ENCODE measurements around the gene SESTD1. TPM values are rescaled to one million over a fixed set of nuclear protein-coding genes. Genes with fewer than 3 reads are reported as not detected.
"Not testable (repeated sequence)": the region's sequence is repeated elsewhere in the genome, so short reads cannot be mapped to it uniquely, and the experiment has no call there.

SESTD1 gene
- total RNA-seq, 3 donors from 2014 or later = 54.1 to 137 (median 54.9) TPM

DNA sequence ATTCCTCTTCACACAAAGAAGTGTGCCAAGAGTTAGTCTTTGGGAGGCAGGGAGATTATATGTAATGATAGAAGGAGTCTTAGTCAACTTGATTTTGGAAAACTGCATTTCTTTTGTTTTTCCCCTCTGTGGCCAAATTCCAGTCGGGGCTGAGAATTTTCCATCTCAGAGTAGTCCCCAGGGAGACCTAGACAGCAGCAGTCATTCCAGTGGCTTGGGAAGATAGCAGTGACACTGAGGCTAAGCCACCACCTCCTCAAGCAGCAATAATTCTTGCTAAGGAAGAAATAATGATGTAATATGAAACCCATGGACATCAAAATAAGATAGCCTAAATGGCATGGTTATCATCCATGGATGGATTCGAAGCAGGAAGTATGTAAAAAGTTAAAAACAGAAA is 193.7 kb downstream of the SESTD1 start:
- no peak overlapping the region for H3K4me3 ChIP-seq
- H3K4me1 ChIP-seq = no peaks in the 10 kb centered on the region
- H3K27ac ChIP-seq = no peak overlapping the region
- peaks cover 0 to 4% of the 10 kb centered on the region in 2 donors for H3K9me3 ChIP-seq
- intact Hi-C loops (cut with DNase I; ENCODE audit: low total_unique reads) = loop anchor here (10.0 kb wide), 1 partner anchor 816 kb away; no protein-coding TSS in a partner anchor
- TF ChIP-seq POLR2A (IDR thresholded peaks at IDR 0.05) (no peak), POLR2AphosphoS5 (IDR thresholded peaks at IDR 0.05) (no peak)
- TF ChIP-seq, protein P1, sequence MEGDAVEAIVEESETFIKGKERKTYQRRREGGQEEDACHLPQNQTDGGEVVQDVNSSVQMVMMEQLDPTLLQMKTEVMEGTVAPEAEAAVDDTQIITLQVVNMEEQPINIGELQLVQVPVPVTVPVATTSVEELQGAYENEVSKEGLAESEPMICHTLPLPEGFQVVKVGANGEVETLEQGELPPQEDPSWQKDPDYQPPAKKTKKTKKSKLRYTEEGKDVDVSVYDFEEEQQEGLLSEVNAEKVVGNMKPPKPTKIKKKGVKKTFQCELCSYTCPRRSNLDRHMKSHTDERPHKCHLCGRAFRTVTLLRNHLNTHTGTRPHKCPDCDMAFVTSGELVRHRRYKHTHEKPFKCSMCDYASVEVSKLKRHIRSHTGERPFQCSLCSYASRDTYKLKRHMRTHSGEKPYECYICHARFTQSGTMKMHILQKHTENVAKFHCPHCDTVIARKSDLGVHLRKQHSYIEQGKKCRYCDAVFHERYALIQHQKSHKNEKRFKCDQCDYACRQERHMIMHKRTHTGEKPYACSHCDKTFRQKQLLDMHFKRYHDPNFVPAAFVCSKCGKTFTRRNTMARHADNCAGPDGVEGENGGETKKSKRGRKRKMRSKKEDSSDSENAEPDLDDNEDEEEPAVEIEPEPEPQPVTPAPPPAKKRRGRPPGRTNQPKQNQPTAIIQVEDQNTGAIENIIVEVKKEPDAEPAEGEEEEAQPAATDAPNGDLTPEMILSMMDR (IDR thresholded peaks at IDR 0.05) = no peak
- H3K36me3 ChIP-seq = no peaks in the 10 kb centered on the region
- H3K27me3 ChIP-seq = no peaks in the 10 kb centered on the region
- no peak for DNase-seq (ENCODE audit: low spot score in 2 of 2)

DNA sequence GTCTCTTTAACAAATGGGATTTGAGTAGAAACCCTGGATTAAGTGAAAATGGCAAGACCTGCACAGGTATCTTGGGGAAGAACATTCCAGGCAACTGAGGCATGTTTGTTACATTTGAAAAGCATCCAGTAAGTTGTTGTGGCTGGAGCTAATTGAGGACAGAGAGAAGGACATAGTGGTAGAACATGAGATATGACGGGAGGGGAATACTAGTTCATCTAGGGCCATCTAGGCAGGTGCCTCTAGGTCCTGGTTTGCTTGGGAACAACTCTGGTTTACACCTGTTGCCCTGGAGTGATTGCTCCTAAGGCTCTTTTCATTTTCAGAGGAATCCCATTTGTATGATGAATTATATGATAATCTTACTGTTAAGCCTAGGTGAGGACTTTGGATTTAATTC is 194.9 kb downstream of the SESTD1 start:
- Histone ChIP-seq H3K36me3 (no peaks in the 10 kb centered on the region), H3K4me1 (no peaks in the 10 kb centered on the region), H3K27ac (no peak overlapping the region), H3K27me3 (no peaks in the 10 kb centered on the region), H3K9me3 (peaks cover 0 to 4% of the 10 kb centered on the region in 2 donors), H3K4me3 (no peak overlapping the region)
- no peak for DNase-seq (ENCODE audit: low spot score in 2 of 2)
- TF ChIP-seq POLR2A (IDR thresholded peaks at IDR 0.05) (no peak), POLR2AphosphoS5 (IDR thresholded peaks at IDR 0.05) (no peak)
- TF ChIP-seq, protein P1 (IDR thresholded peaks at IDR 0.05) = no peak
- intact Hi-C loops (cut with DNase I; ENCODE audit: low total_unique reads) = loop anchor here (10.0 kb wide), 1 partner anchor 815 kb away; no protein-coding TSS in a partner anchor

DNA sequence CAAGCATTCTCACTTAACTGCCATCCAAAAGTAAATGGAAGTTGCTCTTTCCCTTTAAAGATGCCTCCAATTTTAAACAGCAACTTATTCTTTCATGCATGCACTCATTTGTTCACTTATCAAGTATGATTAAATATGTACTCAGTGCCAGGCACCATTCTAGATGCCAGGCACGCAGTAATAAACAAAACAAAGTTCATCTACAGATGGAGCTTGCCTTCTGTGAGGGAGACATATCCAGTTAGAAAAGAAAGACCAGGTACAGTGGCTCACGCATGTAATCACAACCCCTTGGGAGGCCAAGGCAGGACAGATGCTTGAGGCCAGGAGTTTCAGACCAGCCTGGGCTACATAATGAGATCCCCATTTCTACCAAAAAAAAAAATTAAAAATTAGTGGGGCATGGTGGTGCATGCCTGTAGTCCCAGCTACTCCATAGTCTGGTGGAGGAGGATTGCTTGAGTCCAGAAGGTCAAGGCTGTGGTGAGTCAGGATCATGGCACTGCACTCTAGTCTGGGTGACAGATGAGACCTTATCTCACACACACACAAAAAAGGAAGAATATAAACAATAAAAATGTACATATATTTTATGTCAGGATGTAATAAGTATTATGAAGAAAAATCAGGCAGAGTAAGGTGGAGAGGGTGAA is 195.5 kb downstream of the SESTD1 start:
- Histone ChIP-seq H3K4me3 (no peak overlapping the region), H3K27ac (no peak overlapping the region), H3K27me3 (no peaks in the 10 kb centered on the region), H3K9me3 (peaks cover 0 to 4% of the 10 kb centered on the region in 2 donors), H3K4me1 (no peaks in the 10 kb centered on the region), H3K36me3 (no peaks in the 10 kb centered on the region)
- intact Hi-C loops (cut with DNase I; ENCODE audit: low total_unique reads) = no loop called here
- no peak for TF ChIP-seq POLR2A (IDR thresholded peaks at IDR 0.05)
- TF ChIP-seq, protein P1 (IDR thresholded peaks at IDR 0.05) = no peak
- TF ChIP-seq POLR2AphosphoS5 (IDR thresholded peaks at IDR 0.05) = no peak
- no peak for DNase-seq (ENCODE audit: low spot score in 2 of 2)

DNA sequence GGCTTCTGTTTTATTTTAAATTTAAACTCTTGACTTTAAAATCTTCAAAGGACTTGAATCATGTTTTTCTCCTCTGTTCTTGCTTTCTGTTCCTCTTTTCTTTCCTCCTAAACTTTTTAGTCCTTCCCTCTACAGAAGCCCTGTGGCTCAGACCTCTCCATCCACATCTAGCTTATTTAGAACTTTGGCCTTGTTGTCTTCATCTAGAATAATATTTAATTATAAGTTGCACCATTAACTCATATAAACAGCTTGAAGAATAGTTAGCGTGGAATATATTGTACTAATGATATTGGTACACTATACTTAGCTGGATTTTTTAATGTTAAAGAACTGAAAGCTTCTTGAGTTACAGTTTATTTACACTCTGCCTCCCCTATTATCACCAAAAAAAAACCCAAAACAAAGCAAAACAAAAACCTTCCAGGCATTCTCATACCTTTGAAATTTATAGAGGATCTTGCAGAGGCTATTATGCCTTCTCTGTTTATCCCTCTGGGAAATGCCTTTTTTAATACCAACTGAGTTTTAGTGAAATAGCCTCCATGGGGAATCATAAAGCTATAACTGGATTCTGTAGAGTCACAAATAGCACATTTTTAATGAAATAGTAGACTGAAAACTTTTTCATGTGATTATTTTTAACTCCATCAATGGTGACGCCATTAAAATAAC is 205.5 kb downstream of the SESTD1 start:
- intact Hi-C loops (cut with DNase I; ENCODE audit: low total_unique reads) = no loop called here
- no peak for DNase-seq (ENCODE audit: low spot score in 2 of 2)
- H3K27me3 ChIP-seq = no peaks in the 10 kb centered on the region
- TF ChIP-seq, protein P1 (IDR thresholded peaks at IDR 0.05) = no peak
- no peak for TF ChIP-seq POLR2AphosphoS5 (IDR thresholded peaks at IDR 0.05)
- no peak for TF ChIP-seq POLR2A (IDR thresholded peaks at IDR 0.05)
- no peaks in the 10 kb centered on the region for H3K36me3 ChIP-seq
- no peak overlapping the region for H3K4me3 ChIP-seq
- H3K4me1 ChIP-seq = no peaks in the 10 kb centered on the region
- no peaks in the 10 kb centered on the region for H3K9me3 ChIP-seq
- no peak overlapping the region for H3K27ac ChIP-seq

DNA sequence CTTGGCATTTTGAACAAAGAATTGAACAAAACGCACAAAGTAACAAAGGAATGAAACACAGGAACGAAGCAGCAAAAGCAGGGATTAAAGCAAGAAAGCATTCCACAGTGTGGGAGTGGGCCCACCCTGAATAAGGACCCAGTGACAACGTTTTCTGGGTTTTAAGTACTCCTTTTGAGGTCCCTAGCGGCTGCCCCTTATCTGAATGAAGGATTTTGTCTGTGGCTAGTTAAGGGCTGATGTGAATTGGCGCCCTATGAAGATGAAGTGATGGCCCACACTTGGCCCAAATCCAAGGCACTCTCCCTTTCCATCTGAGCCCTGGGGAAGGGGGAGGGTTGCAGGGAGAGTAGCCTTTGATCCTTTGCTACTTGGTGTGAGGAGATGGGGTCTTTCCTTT is 206.9 kb downstream of the SESTD1 start:
- Histone ChIP-seq H3K36me3 (no peaks in the 10 kb centered on the region), H3K27ac (no peak overlapping the region), H3K4me1 (no peaks in the 10 kb centered on the region), H3K9me3 (no peaks in the 10 kb centered on the region), H3K27me3 (no peaks in the 10 kb centered on the region), H3K4me3 (no peak overlapping the region)
- intact Hi-C loops (cut with DNase I; ENCODE audit: low total_unique reads) = no loop called here
- no peak for TF ChIP-seq POLR2AphosphoS5 (IDR thresholded peaks at IDR 0.05)
- TF ChIP-seq POLR2A (IDR thresholded peaks at IDR 0.05) = no peak
- TF ChIP-seq, protein P1 (IDR thresholded peaks at IDR 0.05) = no peak
- no peak for DNase-seq (ENCODE audit: low spot score in 2 of 2)

DNA sequence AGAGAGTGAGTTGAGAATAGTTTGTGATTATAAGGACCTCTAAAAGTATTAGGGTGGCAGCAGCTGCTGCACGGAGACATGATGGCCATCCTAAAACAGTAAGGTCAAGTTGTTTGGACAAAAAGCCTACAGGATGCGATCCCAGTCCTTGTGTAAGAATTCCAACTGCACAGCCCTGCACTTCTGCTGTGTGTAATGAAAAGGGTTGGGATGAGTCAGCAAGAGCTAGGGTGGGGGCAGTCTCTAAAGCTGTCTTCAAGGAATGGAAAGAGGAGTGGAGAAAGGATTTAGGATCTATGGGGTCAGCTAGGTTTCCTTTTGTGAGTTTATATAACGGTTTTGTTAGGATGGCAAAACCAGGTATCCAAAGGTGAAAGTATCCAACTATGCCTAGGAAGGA is 211.1 kb downstream of the SESTD1 start:
- DNase-seq (ENCODE audit: low spot score in 2 of 2); intact Hi-C loops (cut with DNase I; ENCODE audit: low total_unique reads); H3K4me3 ChIP-seq; H3K9me3 ChIP-seq; H3K27ac ChIP-seq; H3K4me1 ChIP-seq; H3K36me3 ChIP-seq; H3K27me3 ChIP-seq: not testable (repeated sequence)
